Measurements from ENCODE around the gene VWA3A. TPM values are rescaled to one million over a fixed set of nuclear protein-coding genes. Genes with fewer than 3 reads are reported as not detected.

The VWA3A gene
- total and polyA plus RNA-seq, 2 donors (not counting 1 experiment from before 2014, with no cell fraction given), result 0.06 to 0.17 TPM

DNA sequence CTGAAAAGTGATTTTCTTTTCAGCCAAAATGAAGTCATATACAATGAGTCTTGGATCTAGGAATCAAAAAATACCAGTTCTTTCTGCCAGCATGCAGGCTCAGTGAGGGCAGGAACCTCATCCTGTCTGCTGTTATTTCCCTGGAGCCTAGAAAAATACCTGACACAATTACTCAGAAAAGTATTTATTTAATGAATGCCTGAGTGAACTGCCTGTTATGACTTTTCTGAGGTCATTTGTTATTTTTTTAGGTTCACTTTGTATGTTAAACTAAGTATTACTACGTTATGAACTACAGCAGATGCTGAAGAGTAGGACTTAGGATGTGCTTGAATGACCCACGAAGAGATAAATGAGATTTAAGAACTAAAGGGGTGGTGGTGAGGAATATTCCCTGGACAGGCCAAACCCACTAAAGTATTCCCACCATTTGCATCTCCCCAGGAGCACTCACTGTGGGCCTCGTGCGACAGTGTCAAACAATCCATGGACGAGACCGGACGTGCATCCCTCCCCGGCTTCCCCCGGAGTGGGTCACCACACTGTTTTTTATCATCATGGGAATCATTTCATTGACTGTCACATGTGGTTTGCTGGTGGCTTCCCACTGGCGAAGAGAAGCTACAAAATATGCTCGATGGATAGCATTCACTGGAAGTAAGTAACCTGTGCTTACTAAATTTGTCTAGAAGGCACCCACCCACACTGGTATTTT is 17.1 kb upstream of the VWA3A start:
- Histone ChIP-seq H3K79me2 (ENCODE audit: control insufficient read depth, insufficient read depth, low read length) (peaks cover 18% of the 10 kb centered on the region), H3K4me3 (replicated peaks in 1 of 4; ENCODE audit: control extremely low read depth in 1 of 4, insufficient read depth in 1 of 4, low read depth in 3 of 4, low read length in 4 of 4) (no peak overlapping the region), H4K20me1 (ENCODE audit: control insufficient read depth, extremely low read depth, insufficient read depth, low read length) (no peaks in the 10 kb centered on the region), H3K27me3 (ENCODE audit: control insufficient read depth, insufficient read depth, low read length) (no peaks in the 10 kb centered on the region), H3K27ac (ENCODE audit: insufficient read depth, low read length) (peak overlapping the region; percentile 20), H3K9ac (ENCODE audit: insufficient read depth, low read length) (no peak overlapping the region), H2AFZ (ENCODE audit: low read length) (no peak overlapping the region), H3K9me3 (ENCODE audit: control insufficient read depth, insufficient read depth, low read depth, low read length) (no peaks in the 10 kb centered on the region), H3K4me1 (ENCODE audit: control insufficient read depth, extremely low read depth, insufficient read depth, low read length) (peaks cover 11% of the 10 kb centered on the region), H3K4me2 (ENCODE audit: extremely low read depth, insufficient read depth, low read length) (peak overlapping the region; percentile 32), H3K36me3 (ENCODE audit: control insufficient read depth, insufficient read depth, low read length) (no peaks in the 10 kb centered on the region)
- DNase-seq (ENCODE audit: low read depth in 2 of 2), result peak in 1 of 2 donors; percentile 36
- TF ChIP-seq, protein P1, sequence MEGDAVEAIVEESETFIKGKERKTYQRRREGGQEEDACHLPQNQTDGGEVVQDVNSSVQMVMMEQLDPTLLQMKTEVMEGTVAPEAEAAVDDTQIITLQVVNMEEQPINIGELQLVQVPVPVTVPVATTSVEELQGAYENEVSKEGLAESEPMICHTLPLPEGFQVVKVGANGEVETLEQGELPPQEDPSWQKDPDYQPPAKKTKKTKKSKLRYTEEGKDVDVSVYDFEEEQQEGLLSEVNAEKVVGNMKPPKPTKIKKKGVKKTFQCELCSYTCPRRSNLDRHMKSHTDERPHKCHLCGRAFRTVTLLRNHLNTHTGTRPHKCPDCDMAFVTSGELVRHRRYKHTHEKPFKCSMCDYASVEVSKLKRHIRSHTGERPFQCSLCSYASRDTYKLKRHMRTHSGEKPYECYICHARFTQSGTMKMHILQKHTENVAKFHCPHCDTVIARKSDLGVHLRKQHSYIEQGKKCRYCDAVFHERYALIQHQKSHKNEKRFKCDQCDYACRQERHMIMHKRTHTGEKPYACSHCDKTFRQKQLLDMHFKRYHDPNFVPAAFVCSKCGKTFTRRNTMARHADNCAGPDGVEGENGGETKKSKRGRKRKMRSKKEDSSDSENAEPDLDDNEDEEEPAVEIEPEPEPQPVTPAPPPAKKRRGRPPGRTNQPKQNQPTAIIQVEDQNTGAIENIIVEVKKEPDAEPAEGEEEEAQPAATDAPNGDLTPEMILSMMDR (conservative IDR thresholded peaks at IDR 0.05 in 1 of 2, IDR thresholded peaks at IDR 0.05 in 1 of 2; ENCODE audit: low read depth in 1 of 2, low read length in 2 of 2), result no peak
- TF ChIP-seq EZH2 (IDR thresholded peaks at IDR 0.05; ENCODE audit: low read length, missing control alignments), result no peak

DNA sequence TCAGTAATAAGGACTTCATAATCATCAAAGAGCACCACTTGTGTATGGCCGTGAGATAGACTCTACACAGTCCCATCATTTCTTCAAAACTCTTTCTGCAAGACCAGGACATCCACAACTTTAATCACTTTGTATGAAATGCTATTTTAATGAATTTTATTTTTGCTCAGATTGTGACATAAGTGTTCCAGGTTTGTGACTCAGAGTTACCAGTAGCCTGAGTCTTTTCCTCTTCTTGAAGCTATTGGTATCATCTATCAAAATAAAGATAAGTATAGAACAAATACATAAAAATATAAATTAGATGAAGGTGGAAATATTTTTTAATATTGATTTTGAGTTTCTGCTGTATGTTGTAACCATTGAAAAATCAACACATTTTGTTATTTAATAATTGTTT is 16.6 kb upstream of the VWA3A start:
- H3K4me2 ChIP-seq (ENCODE audit: extremely low read depth, insufficient read depth, low read length), result peak overlapping the region; percentile 32
- H3K27me3 ChIP-seq (ENCODE audit: control insufficient read depth, insufficient read depth, low read length), result no peaks in the 10 kb centered on the region
- TF ChIP-seq, protein P1 (conservative IDR thresholded peaks at IDR 0.05 in 1 of 2, IDR thresholded peaks at IDR 0.05 in 1 of 2; ENCODE audit: low read depth in 1 of 2, low read length in 2 of 2), result no peak
- no peak for TF ChIP-seq EZH2 (IDR thresholded peaks at IDR 0.05; ENCODE audit: low read length, missing control alignments)
- H2AFZ ChIP-seq (ENCODE audit: low read length), result no peak overlapping the region
- H3K4me3 ChIP-seq (replicated peaks in 1 of 4; ENCODE audit: control extremely low read depth in 1 of 4, insufficient read depth in 1 of 4, low read depth in 3 of 4, low read length in 4 of 4), result no peak overlapping the region
- peaks cover 10% of the 10 kb centered on the region for H3K4me1 ChIP-seq (ENCODE audit: control insufficient read depth, extremely low read depth, insufficient read depth, low read length)
- H3K36me3 ChIP-seq (ENCODE audit: control insufficient read depth, insufficient read depth, low read length), result no peaks in the 10 kb centered on the region
- H3K27ac ChIP-seq (ENCODE audit: insufficient read depth, low read length), result no peak overlapping the region
- no peak for DNase-seq (ENCODE audit: low read depth in 2 of 2)
- H4K20me1 ChIP-seq (ENCODE audit: control insufficient read depth, extremely low read depth, insufficient read depth, low read length), result no peaks in the 10 kb centered on the region
- H3K79me2 ChIP-seq (ENCODE audit: control insufficient read depth, insufficient read depth, low read length), result peaks cover 18% of the 10 kb centered on the region
- H3K9ac ChIP-seq (ENCODE audit: insufficient read depth, low read length), result no peak overlapping the region
- no peaks in the 10 kb centered on the region for H3K9me3 ChIP-seq (ENCODE audit: control insufficient read depth, insufficient read depth, low read depth, low read length)

DNA sequence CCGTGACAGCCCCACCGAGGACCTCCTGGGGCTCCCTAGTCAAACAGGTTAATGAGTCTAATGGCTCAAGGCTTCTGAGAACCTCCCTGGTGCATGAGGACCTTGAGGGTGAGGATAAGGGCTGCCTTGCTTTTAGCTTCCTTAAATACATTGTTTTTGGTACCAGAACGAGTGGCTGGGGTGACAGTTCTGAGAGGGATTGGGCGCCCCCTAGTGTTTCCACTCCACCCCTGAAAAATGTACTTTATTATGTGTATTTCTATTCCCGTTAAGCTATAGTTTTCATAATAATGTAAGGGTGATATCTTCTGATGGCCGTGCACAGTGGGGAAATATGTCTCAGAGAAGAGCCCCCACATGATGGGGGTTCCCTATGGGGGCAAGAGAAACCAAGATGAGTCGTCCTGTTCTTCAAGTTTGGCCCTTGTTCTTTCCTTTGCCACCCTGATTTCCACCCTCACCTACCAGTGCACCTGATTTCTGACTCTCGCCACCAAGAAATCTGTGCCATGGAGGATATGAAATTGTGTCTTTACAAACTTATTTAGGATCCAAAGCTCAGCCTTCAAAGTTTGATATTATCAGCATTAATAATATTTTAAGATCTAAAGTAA is 14.5 kb upstream of the VWA3A start:
- peak; percentile 29 to 74 for DNase-seq (ENCODE audit: low read depth in 2 of 2)
- Histone ChIP-seq H3K79me2 (ENCODE audit: control insufficient read depth, insufficient read depth, low read length) (peaks cover 6% of the 10 kb centered on the region), H3K36me3 (ENCODE audit: control insufficient read depth, insufficient read depth, low read length) (no peaks in the 10 kb centered on the region), H3K4me3 (replicated peaks in 1 of 4; ENCODE audit: control extremely low read depth in 1 of 4, insufficient read depth in 1 of 4, low read depth in 3 of 4, low read length in 4 of 4) (no peak overlapping the region), H3K27ac (ENCODE audit: insufficient read depth, low read length) (no peak overlapping the region), H2AFZ (ENCODE audit: low read length) (no peak overlapping the region), H3K27me3 (ENCODE audit: control insufficient read depth, insufficient read depth, low read length) (no peaks in the 10 kb centered on the region), H3K9ac (ENCODE audit: insufficient read depth, low read length) (no peak overlapping the region), H4K20me1 (ENCODE audit: control insufficient read depth, extremely low read depth, insufficient read depth, low read length) (no peaks in the 10 kb centered on the region), H3K4me2 (ENCODE audit: extremely low read depth, insufficient read depth, low read length) (no peak overlapping the region), H3K9me3 (ENCODE audit: control insufficient read depth, insufficient read depth, low read depth, low read length) (no peaks in the 10 kb centered on the region), H3K4me1 (ENCODE audit: control insufficient read depth, extremely low read depth, insufficient read depth, low read length) (peaks cover 5% of the 10 kb centered on the region)
- no peak for TF ChIP-seq EZH2 (IDR thresholded peaks at IDR 0.05; ENCODE audit: low read length, missing control alignments)
- TF ChIP-seq, protein P1 (conservative IDR thresholded peaks at IDR 0.05 in 1 of 2, IDR thresholded peaks at IDR 0.05 in 1 of 2; ENCODE audit: low read depth in 1 of 2, low read length in 2 of 2), result peak; percentile 81 to 85
